ENCODE data around the gene DKK1. TPM values are rescaled to one million over a fixed set of nuclear protein-coding genes. Genes with fewer than 3 reads are reported as not detected.
"Not testable (repeated sequence)": the region's sequence is repeated elsewhere in the genome, so short reads cannot be mapped to it uniquely, and the experiment has no call there.

The DKK1 gene
- total RNA-seq, 6 experiments from 2014 or later = 1,601 to 2,175 (median 1,792) TPM

DNA sequence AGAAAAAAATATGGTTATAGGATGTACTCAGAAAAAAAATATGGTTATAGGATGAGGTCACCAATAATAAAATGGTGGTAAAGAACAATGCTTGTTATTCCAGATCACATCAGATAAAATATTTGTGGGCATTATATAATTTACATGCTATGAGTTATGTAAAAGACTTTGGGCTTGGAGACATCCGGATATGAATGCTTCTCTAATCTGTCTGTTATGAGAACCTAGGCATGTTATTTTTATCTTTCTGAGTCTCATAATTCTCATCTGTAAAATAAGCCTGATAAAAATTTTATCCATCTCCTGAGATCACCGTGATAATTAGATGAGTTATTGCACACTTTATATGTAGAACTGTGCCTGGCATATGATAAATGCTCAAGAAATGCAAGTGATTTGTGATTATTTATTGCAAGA, 37.8 kb downstream of the DKK1 start:
- Mint-ChIP-seq H3K4me1 (ENCODE audit: low read depth) (peaks cover 82% of the 10 kb centered on the region), H3K36me3 (ENCODE audit: low read depth) (peaks cover 6% of the 10 kb centered on the region; the same call in 1 of the 2 replicates), H3K27ac (peak overlapping the region; percentile 81), H3K4me3 (peak overlapping the region; percentile 25; the same call in 1 of the 2 replicates), H3K27me3 (ENCODE audit: insufficient read depth) (no peaks in the 10 kb centered on the region), H3K9me3 (peaks cover 7% of the 10 kb centered on the region; the same call in 1 of the 2 replicates)
- DNase-seq = peak; percentile 84
- TF ChIP-seq CTCF (IDR thresholded peaks at IDR 0.05) = no peak

- Mint-ChIP-seq H3K4me3 (no peak overlapping the region), H3K9me3 (peaks cover 2% of the 10 kb centered on the region; the same call in 1 of the 2 replicates), H3K4me1 (ENCODE audit: low read depth) (peaks cover 93% of the 10 kb centered on the region), H3K27me3 (ENCODE audit: insufficient read depth) (no peaks in the 10 kb centered on the region), H3K27ac (peak overlapping the region; percentile 81), H3K36me3 (ENCODE audit: low read depth) (peaks cover 6% of the 10 kb centered on the region; the same call in 1 of the 2 replicates)
- TF ChIP-seq CTCF (IDR thresholded peaks at IDR 0.05) = no peak
- no peak for DNase-seq
These were observed 39.1 kb downstream of the DKK1 start for GRCh38 chr10:52353205-52353604.

- no peak for TF ChIP-seq CTCF (IDR thresholded peaks at IDR 0.05)
These were observed 39.9 kb downstream of the DKK1 start for GRCh38 chr10:52353960-52354394.

DNA sequence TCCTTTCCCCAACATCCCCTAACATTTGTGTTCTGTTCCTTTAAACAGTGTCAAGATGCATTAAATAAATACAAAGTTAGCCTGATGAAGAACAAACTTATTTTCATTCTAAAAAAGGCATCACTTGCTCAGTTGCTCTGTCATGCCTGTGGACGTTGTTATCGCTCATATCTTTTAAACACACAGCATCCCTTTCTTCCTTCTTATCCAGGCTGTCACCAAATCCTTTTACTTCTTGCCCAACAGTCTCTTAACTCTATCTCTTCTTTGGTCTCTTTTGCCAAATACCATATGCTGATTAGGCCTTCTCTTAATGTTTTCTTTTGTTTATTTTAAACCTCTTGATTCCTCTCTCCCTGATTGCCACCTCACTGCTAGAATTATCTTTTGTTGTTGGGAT, 43.9 kb downstream of the DKK1 start:
- Mint-ChIP-seq H3K27ac (peak overlapping the region; percentile 78), H3K27me3 (ENCODE audit: insufficient read depth) (no peaks in the 10 kb centered on the region), H3K4me3 (no peak overlapping the region; the same call in 1 of the 2 replicates), H3K9me3 (peaks cover 11% of the 10 kb centered on the region; the same call in 1 of the 2 replicates), H3K4me1 (ENCODE audit: low read depth) (peaks cover 68% of the 10 kb centered on the region), H3K36me3 (ENCODE audit: low read depth) (no peaks in the 10 kb centered on the region)
- no peak for DNase-seq
- no peak for TF ChIP-seq CTCF (IDR thresholded peaks at IDR 0.05)

More at GRCh38 chr10:52353960-52354394, 39.9 kb downstream of the DKK1 start:
- H3K36me3 Mint-ChIP-seq (ENCODE audit: low read depth) = peaks cover 6% of the 10 kb centered on the region; the same call in 1 of the 2 replicates
- peak overlapping the region; percentile 81 for H3K27ac Mint-ChIP-seq
- H3K4me3 Mint-ChIP-seq = no peak overlapping the region
- no peaks in the 10 kb centered on the region for H3K9me3 Mint-ChIP-seq
- DNase-seq = peak; percentile 81
- H3K4me1 Mint-ChIP-seq (ENCODE audit: low read depth) = peaks cover 96% of the 10 kb centered on the region
- H3K27me3 Mint-ChIP-seq (ENCODE audit: insufficient read depth) = no peaks in the 10 kb centered on the region

DNA sequence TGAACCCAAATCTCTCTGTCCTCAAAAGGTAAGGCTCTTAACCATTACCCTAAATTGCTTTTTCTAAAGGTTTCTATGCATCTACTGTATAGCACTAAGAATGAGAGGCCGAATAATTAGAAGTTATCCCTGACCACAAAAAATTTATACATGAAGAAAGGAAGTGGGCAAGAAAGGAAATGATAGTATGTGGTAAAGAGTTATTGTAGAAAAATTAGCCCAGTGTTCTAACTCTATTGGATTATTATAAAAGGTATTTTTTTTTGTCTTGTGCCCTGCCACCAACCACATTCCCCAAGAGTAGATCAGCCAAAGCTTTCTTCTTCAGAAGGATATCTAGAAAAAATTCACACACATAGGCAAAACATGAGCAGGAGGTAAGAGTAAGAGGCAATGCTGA, 45.4 kb downstream of the DKK1 start:
- Mint-ChIP-seq H3K27ac (peak overlapping the region; percentile 41), H3K27me3 (ENCODE audit: insufficient read depth) (no peaks in the 10 kb centered on the region)

GRCh38 chr10:52365547-52366432, 51.7 kb downstream of the DKK1 start:
- H3K36me3 Mint-ChIP-seq (ENCODE audit: low read depth) = peaks cover 30% of the 10 kb centered on the region
- H3K27ac Mint-ChIP-seq; DNase-seq; H3K4me3 Mint-ChIP-seq; H3K4me1 Mint-ChIP-seq (ENCODE audit: low read depth); H3K27me3 Mint-ChIP-seq (ENCODE audit: insufficient read depth): not testable (repeated sequence)
- peaks cover 30% of the 10 kb centered on the region for H3K9me3 Mint-ChIP-seq

More for the DNA sequence above, 45.4 kb downstream of the DKK1 start:
- Mint-ChIP-seq H3K4me3 (no peak overlapping the region), H3K4me1 (ENCODE audit: low read depth) (peaks cover 53% of the 10 kb centered on the region), H3K9me3 (peaks cover 22% of the 10 kb centered on the region), H3K36me3 (ENCODE audit: low read depth) (peaks cover 13% of the 10 kb centered on the region)
- peak; percentile 9 for DNase-seq
- no peak for TF ChIP-seq CTCF (IDR thresholded peaks at IDR 0.05)
